GM18873 (cell line): Measurements from ENCODE around the gene THAP9.

Source experiments
- ATAC-seq: cut with Tn5 transposase; IDR thresholded peaks from one replicate; pipeline ENCODE4 v1.9.1; 2021; ENCODE audit warnings: mild to moderate bottlenecking, moderate library complexity, moderate number of reproducible peaks; ENCODE audit not compliant: unreplicated experiment, low FRiP score

THAP9 gene

GRCh38 chr4:82947498-82947897 is 47.0 kb downstream of the THAP9 start:
- no peak for ATAC-seq

- no peak for ATAC-seq
Measured at GRCh38 chr4:82948647-82949204, 48.2 kb downstream of the THAP9 start.

DNA sequence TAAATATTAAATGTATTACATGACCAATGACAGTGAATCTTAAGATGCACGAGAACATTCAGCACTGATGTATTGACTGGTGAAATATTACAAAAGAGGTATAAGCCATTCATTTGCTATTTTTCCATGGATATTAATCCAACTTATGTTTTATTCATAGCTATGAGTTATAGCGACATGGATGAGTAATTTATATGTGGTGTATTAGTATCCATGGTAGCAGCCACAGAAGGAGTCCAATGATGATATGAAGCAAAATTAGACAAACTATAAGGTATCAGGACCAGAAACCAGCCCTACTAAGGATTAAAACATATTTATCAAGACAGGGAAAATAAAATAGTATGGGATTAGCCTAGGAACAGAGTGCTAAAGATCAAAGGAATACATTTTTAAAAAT is 50.7 kb downstream of the THAP9 start:
- ATAC-seq, result no peak

- no peak for ATAC-seq
Measured at GRCh38 chr4:82954212-82954611, 53.7 kb downstream of the THAP9 start.

- no peak for ATAC-seq
Measured at GRCh38 chr4:82957045-82957444, 56.5 kb downstream of the THAP9 start.

DNA sequence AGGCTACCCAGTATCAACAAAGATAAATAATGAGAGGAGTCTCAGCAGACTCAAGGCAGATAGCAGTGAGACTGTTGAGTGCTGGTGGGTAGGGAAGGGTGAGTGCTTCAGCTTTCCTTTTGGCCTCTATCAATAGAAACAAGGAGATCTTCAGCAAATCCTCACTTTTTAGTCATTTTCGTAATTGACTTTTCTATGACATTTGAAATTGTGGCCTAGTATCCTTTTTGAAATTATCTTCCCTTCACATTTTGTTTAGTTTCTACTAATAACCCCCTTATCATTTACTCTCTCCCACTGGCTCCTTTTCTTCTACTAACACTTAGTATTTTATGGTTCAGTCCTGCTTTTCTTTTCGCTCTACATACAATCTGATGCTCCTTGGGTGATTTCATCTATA is 65.2 kb downstream of the THAP9 start:
- ATAC-seq, result no peak

GRCh38 chr4:82968972-82969371 is 68.4 kb downstream of the THAP9 start:
- ATAC-seq, result no peak

GRCh38 chr4:82969414-82969813 is 68.9 kb downstream of the THAP9 start:
- ATAC-seq, result no peak
